Small intestine (tissue), 7 donors: ENCODE measurements around the gene SUGCT. TPM values are rescaled to one million over a fixed set of nuclear protein-coding genes. Genes with fewer than 3 reads are reported as not detected.

Experiments used
- DNase-seq, 2 donors: peaks; one replicate each; pipeline versions ENCODE4 v3.0.0 to v3.0.0-alpha.2; 2013
- FAIRE-seq: peaks from 2 replicates; lab custom pipeline; 2012; peaks lifted over from hg19 to GRCh38; lab: Jason Lieb, UNC
- H3K27ac ChIP-seq, 3 donors: one replicate each; pipeline ENCODE4 v1.5.1; 2013; ENCODE audit warnings: low read length in 2 of 3, mild to moderate bottlenecking in 2 of 3, control low read depth in 1 of 3, inconsistent platforms in 1 of 3, low read depth in 1 of 3, moderate library complexity in 1 of 3
- H3K27me3 ChIP-seq, 3 donors: one replicate each; pipeline ENCODE4 v1.6.1; 2013; ENCODE audit warnings: low read length in 3 of 3, inconsistent platforms in 1 of 3; ENCODE audit not compliant: control insufficient read depth in 3 of 3, insufficient read depth in 3 of 3
- H3K36me3 ChIP-seq, 3 donors: one replicate each; pipeline ENCODE4 v1.6.1; 2013; ENCODE audit warnings: low read length in 3 of 3, inconsistent platforms in 1 of 3, low read depth in 1 of 3, mild to moderate bottlenecking in 1 of 3, moderate library complexity in 1 of 3; ENCODE audit not compliant: control insufficient read depth in 3 of 3, insufficient read depth in 2 of 3
- H3K4me1 ChIP-seq, 3 donors: one replicate each; pipeline ENCODE4 v1.6.1; 2013; ENCODE audit warnings: low read length in 2 of 3, inconsistent platforms in 1 of 3, low read depth in 1 of 3, mild to moderate bottlenecking in 1 of 3, moderate library complexity in 1 of 3; ENCODE audit not compliant: control insufficient read depth in 3 of 3, insufficient read depth in 2 of 3
- H3K4me3 ChIP-seq, 3 donors: one replicate each; pipeline ENCODE4 v1.5.1; 2013; ENCODE audit warnings: low read length in 3 of 3, control low read depth in 1 of 3, inconsistent platforms in 1 of 3, low read depth in 1 of 3, mild to moderate bottlenecking in 1 of 3, moderate library complexity in 1 of 3
- H3K9me3 ChIP-seq, 2 donors: one replicate each; pipeline ENCODE4 v1.6.1; 2013; ENCODE audit warnings: low read depth in 1 of 2, low read length in 1 of 2; ENCODE audit not compliant: control insufficient read depth in 2 of 2, insufficient read depth in 1 of 2
- WGBS, 3 donors: extraction: QIAGEN DNeasy Blood & Tissue Kit; methylation state at CpG; one replicate each; pipeline ENCODE4 v1.1.7; 2013; 5-methylcytosine and 5-hydroxymethylcytosine counted together
- polyA plus RNA-seq, 4 donors: library from polyadenylated mRNA; stranded (reverse) in 3 of 4; unstranded in 1 of 4; fragments of 200-250 nt in 3 of 4; fragments of 120-200 nt in 1 of 4; gene quantifications; one replicate each; pipeline versions ENCODE4 v1.2.1 to v1.2.3, GENCODE V29; 2013
- donor health status: healthy with polysubstance abuse.
- donor health status: control.
- donor health status: control.
- donor health status: Bipolar disorder and iron deficiency.
- donor health status: healthy.

The SUGCT gene
- polyA plus RNA-seq, 4 donors: 0.54 to 26.9 (median 2.5) TPM

DNA sequence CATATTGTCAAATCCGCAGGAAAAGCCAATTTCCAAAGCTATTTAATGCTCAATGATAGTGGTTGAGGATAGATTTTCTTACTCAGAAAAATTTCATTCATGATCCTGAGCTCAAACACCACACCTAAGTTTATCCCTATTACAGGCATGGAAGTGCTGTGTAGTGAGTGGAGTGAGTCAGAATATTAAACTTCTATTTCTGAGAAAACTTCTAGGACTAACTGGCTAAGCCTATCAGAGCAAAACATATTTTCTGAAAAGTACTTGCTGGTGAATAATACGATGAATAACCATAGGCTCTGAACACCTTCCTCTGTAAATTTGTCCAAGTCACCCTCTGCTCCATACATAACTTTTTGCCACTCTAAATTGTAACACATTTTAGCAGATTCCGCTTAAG lies 221.5 kb downstream of the SUGCT start:
- WGBS, 3 donors: 83 to 87% (median 86%) methylated on average over 3 of the region's 3 CpGs
- no peak for FAIRE-seq
- Histone ChIP-seq H3K36me3 (no peaks in the 10 kb centered on the region), H3K4me3 (no peak overlapping the region), H3K27me3 (no peaks in the 10 kb centered on the region), H3K9me3 (no peaks in the 10 kb centered on the region), H3K27ac (no peak overlapping the region), H3K4me1 (no peaks in the 10 kb centered on the region)
- DNase-seq: no peak

DNA sequence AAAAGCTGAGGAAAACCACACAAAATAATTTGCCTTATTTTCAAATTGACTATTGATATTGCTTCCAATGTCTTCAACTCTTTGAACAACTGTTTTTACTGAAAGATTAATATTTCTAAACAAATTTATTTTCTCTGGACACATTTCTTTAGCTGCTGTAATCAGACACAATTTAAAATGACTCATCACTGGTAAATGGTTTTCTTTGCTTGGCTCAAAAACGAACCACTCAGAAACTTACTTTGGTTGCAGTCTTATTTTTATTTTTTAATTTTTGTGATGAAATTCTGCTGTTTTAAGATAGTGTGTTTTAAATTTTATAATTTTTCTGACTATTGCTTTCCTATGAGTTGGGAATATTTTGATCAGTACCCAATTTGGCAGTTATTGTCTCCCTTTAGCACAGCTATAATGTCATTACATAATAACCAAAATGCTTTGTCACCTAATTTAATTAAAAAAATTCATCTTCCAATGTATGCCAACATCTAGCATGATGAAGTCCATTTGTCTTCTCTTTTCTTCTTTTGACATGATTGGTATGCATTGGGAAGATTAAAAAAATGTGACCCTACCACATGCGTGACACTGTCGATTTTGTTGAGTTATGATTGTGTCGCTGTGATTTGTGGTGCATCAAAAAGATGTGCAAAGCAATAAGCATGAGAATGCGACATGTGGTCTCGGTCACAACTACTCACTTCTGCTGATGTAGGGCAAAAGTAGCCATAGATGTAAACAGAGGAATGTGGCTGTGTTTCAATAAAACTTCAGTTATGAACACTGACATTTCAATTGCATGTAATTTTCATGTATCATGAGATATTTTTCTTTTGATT lies 222.3 kb downstream of the SUGCT start:
- no peak for DNase-seq
- Histone ChIP-seq H3K36me3 (no peaks in the 10 kb centered on the region), H3K4me1 (no peaks in the 10 kb centered on the region), H3K4me3 (no peak overlapping the region), H3K27ac (no peak overlapping the region), H3K27me3 (no peaks in the 10 kb centered on the region), H3K9me3 (no peaks in the 10 kb centered on the region)
- no peak for FAIRE-seq
- WGBS, 3 donors: 87 to 91% (median 87%) methylated on average over 6 of the region's 6 CpGs

DNA sequence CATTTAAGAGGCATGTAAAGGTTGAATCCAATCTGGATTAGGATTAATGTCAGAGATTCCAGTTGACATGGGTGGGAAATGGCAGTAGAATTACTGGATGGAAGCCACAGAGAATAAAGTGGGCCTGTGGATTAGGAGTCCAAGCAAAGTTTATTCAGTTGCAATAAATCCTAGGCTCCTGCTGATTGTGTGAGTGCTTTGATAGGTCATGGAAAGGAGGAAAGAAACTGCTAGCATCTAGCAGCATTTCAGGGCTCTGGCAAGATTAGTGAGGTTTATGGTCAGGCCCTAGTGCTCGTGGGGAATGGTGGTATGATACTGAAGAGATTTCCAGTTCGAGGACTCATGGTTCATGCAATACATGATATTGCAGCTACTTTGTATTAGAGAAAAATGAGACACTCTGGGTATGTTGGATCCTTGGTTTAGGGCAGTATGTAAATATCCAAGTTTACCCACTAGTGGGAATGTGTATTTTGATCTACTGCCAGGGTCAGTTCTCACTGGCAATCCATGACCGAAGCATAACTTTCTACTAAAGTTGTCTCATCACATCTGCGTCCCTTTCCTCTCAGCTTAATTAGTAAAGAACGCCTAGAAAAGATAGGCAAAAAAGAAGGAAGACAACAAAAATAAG lies 235.0 kb downstream of the SUGCT start:
- Histone ChIP-seq H3K4me1 (no peaks in the 10 kb centered on the region), H3K9me3 (no peaks in the 10 kb centered on the region), H3K4me3 (no peak overlapping the region), H3K36me3 (no peaks in the 10 kb centered on the region), H3K27ac (no peak overlapping the region), H3K27me3 (no peaks in the 10 kb centered on the region)
- WGBS, 3 donors: 78 to 79% (median 79%) methylated on average over 5 of the region's 5 CpGs
- FAIRE-seq: no peak
- no peak for DNase-seq

DNA sequence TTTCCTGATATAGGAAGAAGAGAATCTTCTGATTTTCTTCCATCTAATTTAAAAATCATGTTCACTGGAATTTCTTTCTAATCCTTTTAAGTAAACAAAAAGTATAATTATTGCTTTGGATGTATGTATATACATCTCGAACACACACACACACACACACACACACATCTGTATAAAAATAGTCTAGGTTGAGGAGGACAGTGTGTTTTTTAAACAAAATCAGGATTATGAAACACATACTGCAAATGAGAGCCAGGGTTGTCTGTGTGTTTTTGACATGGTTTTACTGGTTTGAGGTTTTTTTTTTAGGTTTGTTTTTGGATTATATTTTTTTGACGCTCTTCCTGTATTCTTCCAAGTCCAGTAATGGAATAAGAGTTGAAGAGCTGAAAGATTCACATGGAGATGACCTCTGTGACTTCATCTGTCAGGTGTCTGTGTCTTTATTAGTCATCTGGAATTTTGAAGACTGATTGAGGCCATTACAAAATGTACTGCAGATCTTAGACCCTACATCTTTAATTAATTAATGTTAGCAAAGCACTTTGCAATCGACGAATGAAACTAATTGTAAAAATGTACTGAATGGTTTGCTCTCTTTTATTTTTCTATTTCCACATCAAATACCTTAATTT lies 237.1 kb downstream of the SUGCT start:
- H3K9me3 ChIP-seq: no peaks in the 10 kb centered on the region
- DNase-seq (no peak), FAIRE-seq (no peak)
- H3K27me3 ChIP-seq: no peaks in the 10 kb centered on the region
- WGBS, 3 donors: 79 to 87% (median 84%) methylated on average over 4 of the region's 4 CpGs
- H3K36me3 ChIP-seq: no peaks in the 10 kb centered on the region
- no peak overlapping the region for H3K4me3 ChIP-seq
- H3K4me1 ChIP-seq: no peaks in the 10 kb centered on the region
- H3K27ac ChIP-seq: no peak overlapping the region

DNA sequence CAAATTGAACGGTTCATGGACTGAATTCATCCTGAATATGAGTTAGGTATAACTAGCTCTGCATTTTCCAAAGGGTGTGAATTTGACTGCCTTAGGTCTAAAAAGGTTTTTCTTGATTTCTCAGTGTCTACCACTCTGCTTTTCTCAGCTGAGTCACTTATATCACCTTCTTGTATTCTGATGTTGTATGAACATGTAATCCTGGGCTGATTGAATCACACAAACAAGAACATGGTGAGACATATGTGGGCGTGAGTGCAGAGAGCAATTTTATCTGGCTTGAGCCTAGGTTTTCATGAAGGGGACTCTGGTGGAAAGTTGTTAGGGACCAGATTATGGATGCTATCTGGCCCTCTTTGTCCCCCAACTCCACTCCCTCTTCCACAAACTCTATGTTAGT lies 239.8 kb downstream of the SUGCT start:
- FAIRE-seq (no peak), DNase-seq (no peak)
- no peaks in the 10 kb centered on the region for H3K27me3 ChIP-seq
- H3K4me1 ChIP-seq: no peaks in the 10 kb centered on the region
- H3K9me3 ChIP-seq: peaks cover 0 to 6% of the 10 kb centered on the region in 2 donors
- H3K36me3 ChIP-seq: no peaks in the 10 kb centered on the region
- no peak overlapping the region for H3K27ac ChIP-seq
- no peak overlapping the region for H3K4me3 ChIP-seq
- WGBS, 3 donors: 86 to 91% (median 89%) methylated on average over 2 of the region's 2 CpGs

DNA sequence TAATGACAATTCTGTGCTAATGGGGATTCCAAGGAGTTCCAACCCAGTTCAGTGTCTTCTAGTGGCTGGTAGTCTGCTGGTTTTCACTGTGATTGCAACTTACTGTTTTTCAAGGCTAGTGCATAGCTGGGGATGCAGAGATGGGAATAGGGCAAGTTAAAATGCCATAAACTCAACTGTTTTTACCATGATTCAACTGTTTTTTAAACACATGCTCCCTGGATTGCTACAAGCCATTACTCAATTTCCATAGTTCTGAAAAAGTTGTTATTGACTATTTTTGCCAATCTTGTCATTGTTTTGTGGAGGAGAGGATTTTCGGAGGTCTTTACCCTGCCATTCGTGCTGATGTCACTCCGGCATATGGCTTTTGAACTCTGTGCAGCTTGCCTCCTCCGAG lies 245.3 kb downstream of the SUGCT start:
- no peak overlapping the region for H3K4me3 ChIP-seq
- FAIRE-seq (no peak), DNase-seq (no peak)
- H3K9me3 ChIP-seq: peaks cover 0 to 6% of the 10 kb centered on the region in 2 donors
- WGBS, 3 donors: 83 to 93% (median 86%) methylated on average over 4 of the region's 4 CpGs
- no peaks in the 10 kb centered on the region for H3K27me3 ChIP-seq
- H3K36me3 ChIP-seq: no peaks in the 10 kb centered on the region
- no peak overlapping the region for H3K27ac ChIP-seq
- no peaks in the 10 kb centered on the region for H3K4me1 ChIP-seq

DNA sequence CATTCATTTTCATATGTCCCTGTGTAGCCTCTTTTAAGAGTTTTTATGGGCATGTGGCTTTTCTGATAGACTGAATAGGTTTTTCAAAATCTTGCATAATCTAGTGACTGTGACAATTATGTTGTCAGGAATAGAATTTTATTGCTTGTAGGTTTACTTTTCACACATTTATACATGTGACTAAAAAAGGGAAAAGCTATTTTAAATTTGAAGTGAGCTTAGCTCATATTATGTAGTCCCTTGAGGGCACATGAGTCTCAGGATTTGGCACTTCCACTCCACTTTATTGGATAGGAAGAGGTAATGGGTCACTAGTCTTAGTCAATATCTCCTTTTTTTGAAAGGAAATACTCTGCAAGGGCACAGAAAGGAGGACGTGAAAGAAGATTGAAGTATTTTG lies 247.3 kb downstream of the SUGCT start:
- 79 to 88% (median 85%) methylated on average over 1 of the region's 1 CpG for WGBS, 3 donors
- no peaks in the 10 kb centered on the region for H3K27me3 ChIP-seq
- no peak overlapping the region for H3K4me3 ChIP-seq
- no peak overlapping the region for H3K27ac ChIP-seq
- FAIRE-seq (no peak), DNase-seq (no peak)
- no peaks in the 10 kb centered on the region for H3K4me1 ChIP-seq
- H3K36me3 ChIP-seq: no peaks in the 10 kb centered on the region
- peaks cover 0 to 6% of the 10 kb centered on the region in 2 donors for H3K9me3 ChIP-seq

DNA sequence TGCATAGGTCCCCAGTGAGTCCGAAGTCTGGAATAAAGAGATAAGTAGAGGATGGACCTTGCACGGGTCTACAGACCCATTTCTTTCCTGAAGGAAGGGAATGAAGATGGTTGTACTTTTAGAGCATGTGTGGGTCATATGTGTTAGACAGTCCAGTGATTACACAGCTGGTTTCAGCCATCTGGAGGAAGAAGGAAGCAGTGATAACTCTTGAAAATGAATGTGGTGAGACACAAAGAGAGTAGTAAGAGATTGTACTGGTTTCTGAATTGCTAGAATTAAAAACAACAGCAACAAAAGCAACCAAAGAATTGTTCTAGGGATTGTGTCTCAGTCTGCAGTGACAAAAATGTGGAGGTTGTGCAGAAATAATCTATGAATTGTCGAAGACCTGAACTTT lies 258.9 kb downstream of the SUGCT start:
- FAIRE-seq (no peak), DNase-seq (no peak)
- 65 to 73% (median 65%) methylated on average over 3 of the region's 3 CpGs for WGBS, 3 donors
- H3K27ac ChIP-seq: no peak overlapping the region
- H3K36me3 ChIP-seq: no peaks in the 10 kb centered on the region
- H3K4me3 ChIP-seq: no peak overlapping the region
- no peaks in the 10 kb centered on the region for H3K4me1 ChIP-seq
- no peaks in the 10 kb centered on the region for H3K9me3 ChIP-seq
- no peaks in the 10 kb centered on the region for H3K27me3 ChIP-seq
